Suppressor macrophage treated with lipopolysaccharide for 1 hour (primary cell): ENCODE results near the gene ANXA6.

Experiments used
- DNase-seq, 3 donors: peaks; one replicate each; pipeline ENCODE4 v3.0.0-alpha.2; 2020 to 2022

ANXA6 gene

GRCh38 chr5:151151263-151151660 lies 6.3 kb downstream of the ANXA6 start:
- DNase-seq, result no peak

GRCh38 chr5:151150471-151151262 lies 6.9 kb downstream of the ANXA6 start:
- peak; percentile 68 to 77 (median 69) for DNase-seq

- no peak for DNase-seq
Observed at GRCh38 chr5:151148583-151148982, 9.0 kb downstream of the ANXA6 start.

- no peak for DNase-seq
Observed at GRCh38 chr5:151147033-151147432, 10.5 kb downstream of the ANXA6 start.

- DNase-seq, result peak; percentile 30 to 64 (median 60)
Observed at GRCh38 chr5:151146061-151146460, 11.5 kb downstream of the ANXA6 start.

- DNase-seq, result no peak
Observed at GRCh38 chr5:151144922-151145321, 12.7 kb downstream of the ANXA6 start.

GRCh38 chr5:151144275-151144674 lies 13.3 kb downstream of the ANXA6 start:
- no peak for DNase-seq

GRCh38 chr5:151143645-151144044 lies 13.9 kb downstream of the ANXA6 start:
- DNase-seq, result no peak

- no peak for DNase-seq
Observed at GRCh38 chr5:151142933-151143332, 14.6 kb downstream of the ANXA6 start.

- DNase-seq, result no peak
Observed at GRCh38 chr5:151141535-151141934, 16.0 kb downstream of the ANXA6 start.

- no peak for DNase-seq
Observed at GRCh38 chr5:151140686-151141459, 16.7 kb downstream of the ANXA6 start.

GRCh38 chr5:151139646-151140045 lies 17.9 kb downstream of the ANXA6 start:
- DNase-seq, result no peak

GRCh38 chr5:151139015-151139414 lies 18.6 kb downstream of the ANXA6 start:
- no peak for DNase-seq

- no peak for DNase-seq
Observed at GRCh38 chr5:151138114-151138513, 19.5 kb downstream of the ANXA6 start.

GRCh38 chr5:151137067-151137825 lies 20.3 kb downstream of the ANXA6 start:
- no peak for DNase-seq

GRCh38 chr5:151134228-151134627 lies 23.4 kb downstream of the ANXA6 start:
- no peak for DNase-seq

- DNase-seq, result peak; percentile 79 to 84 (median 81)
Observed at GRCh38 chr5:151132963-151133362, 24.6 kb downstream of the ANXA6 start.

- no peak for DNase-seq
Observed at GRCh38 chr5:151130922-151131891, 26.4 kb downstream of the ANXA6 start.

GRCh38 chr5:151130235-151130921 lies 27.2 kb downstream of the ANXA6 start:
- DNase-seq, result no peak

GRCh38 chr5:151128817-151129216 lies 28.8 kb downstream of the ANXA6 start:
- peak in 1 of 3 donors; percentile 40 for DNase-seq

GRCh38 chr5:151127926-151128325 lies 29.7 kb downstream of the ANXA6 start:
- DNase-seq, result no peak
